NCI-H1436 treated with DMSO at 0.1 percent for 48 hours (cell line): Measurements from ENCODE around the gene BBS9.
A peak's percentile ranks its signal among the peaks of the same experiment; 100 is the strongest.
"Not testable (repeated sequence)": the region's sequence is repeated elsewhere in the genome, so short reads cannot be mapped to it uniquely, and the experiment has no call there.

Source experiments
- DNase-seq: peaks from one replicate; lab custom pipeline; 2025; lab: John Stamatoyannopoulos, UW

Gene BBS9

GRCh38 chr7:33128990-33129805, at the start of gene BBS9:
Gene BBS9, plus strand, starts transcription at chr7:33129564. Its CDS starts 16,689 bp downstream, at chr7:33146253.
- peak; percentile 86 for DNase-seq

GRCh38 chr7:33079763-33080690, 49.3 kb upstream of the BBS9 start:
- no peak for DNase-seq

GRCh38 chr7:33087356-33087755, 42.0 kb upstream of the BBS9 start:
- DNase-seq, result no peak

GRCh38 chr7:33087858-33088257, 41.5 kb upstream of the BBS9 start:
- DNase-seq, result no peak

- no peak for DNase-seq
These were observed 40.2 kb upstream of the BBS9 start for GRCh38 chr7:33089142-33089541.

GRCh38 chr7:33091111-33091531, 38.2 kb upstream of the BBS9 start:
- no peak for DNase-seq

GRCh38 chr7:33091641-33092191, 37.6 kb upstream of the BBS9 start:
- no peak for DNase-seq

GRCh38 chr7:33093266-33093665, 36.1 kb upstream of the BBS9 start:
- no peak for DNase-seq

- DNase-seq, result not testable (repeated sequence)
These were observed 34.6 kb upstream of the BBS9 start for GRCh38 chr7:33094745-33095275.

- DNase-seq, result no peak
These were observed 30.0 kb upstream of the BBS9 start for GRCh38 chr7:33099154-33099940.

GRCh38 chr7:33100770-33101169, 28.6 kb upstream of the BBS9 start:
- DNase-seq, result no peak

GRCh38 chr7:33101906-33102305, 27.5 kb upstream of the BBS9 start:
- no peak for DNase-seq

- no peak for DNase-seq
These were observed 22.0 kb upstream of the BBS9 start for GRCh38 chr7:33107136-33108066.

GRCh38 chr7:33108554-33109004, 20.8 kb upstream of the BBS9 start:
- DNase-seq, result no peak

GRCh38 chr7:33109005-33109757, 20.2 kb upstream of the BBS9 start, which contains the start of gene RP9:
Gene RP9, minus strand, starts transcription at chr7:33109404. Its CDS starts 32 bp downstream, at chr7:33109372.
- peak; percentile 14 for DNase-seq

- no peak for DNase-seq
These were observed 19.6 kb upstream of the BBS9 start for GRCh38 chr7:33109758-33110238.

- no peak for DNase-seq
These were observed 17.8 kb upstream of the BBS9 start for GRCh38 chr7:33111614-33112013.

- DNase-seq, result no peak
These were observed 14.4 kb upstream of the BBS9 start for GRCh38 chr7:33114976-33115375.

GRCh38 chr7:33118383-33118782, 11.0 kb upstream of the BBS9 start:
- no peak for DNase-seq
